ENCODE measurements around the gene SEZ6L. TPM values are rescaled to one million over a fixed set of nuclear protein-coding genes. Genes with fewer than 3 reads are reported as not detected.
"Not testable (repeated sequence)": the region's sequence is repeated elsewhere in the genome, so short reads cannot be mapped to it uniquely, and the experiment has no call there.

The SEZ6L gene
- total RNA-seq, 1 experiment from 2014 or later: not detected

DNA sequence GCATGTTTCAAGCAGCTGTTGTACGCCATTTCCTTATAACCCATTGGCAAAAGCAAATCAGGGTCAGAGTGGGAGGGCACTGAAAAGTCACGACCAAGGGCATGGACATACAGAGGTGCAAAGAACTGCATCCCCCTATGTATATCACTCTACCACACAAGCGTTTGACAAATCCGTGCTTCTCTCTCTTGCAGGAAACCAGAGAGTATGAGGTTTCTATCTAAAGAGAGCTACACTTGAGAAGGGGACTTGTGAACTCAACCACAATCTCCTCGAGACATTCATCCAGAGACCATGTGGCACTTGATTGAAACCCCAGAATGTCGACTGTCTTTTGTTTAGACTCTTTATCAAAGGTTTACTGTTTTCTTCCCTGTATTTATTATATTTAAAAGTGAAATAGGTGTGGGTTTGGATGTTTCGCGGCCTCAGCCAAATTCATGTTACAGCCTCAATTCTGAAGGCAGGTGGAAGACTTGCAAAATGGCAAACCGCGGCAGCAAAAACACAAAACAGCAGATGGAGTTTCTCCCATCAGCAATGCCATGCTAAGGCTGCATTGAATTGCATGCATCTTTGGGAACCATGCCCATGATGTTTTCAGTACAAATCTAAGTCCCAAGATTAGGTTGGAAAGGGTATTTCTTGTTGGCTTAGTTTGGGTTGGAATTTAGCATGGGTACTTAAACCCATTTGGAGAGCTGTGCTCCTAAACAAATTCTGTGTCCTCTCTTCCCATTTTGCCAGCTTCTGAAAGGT lies 211.0 kb downstream of the SEZ6L start:
- DNase-seq (ENCODE audit: low read depth): no peak

DNA sequence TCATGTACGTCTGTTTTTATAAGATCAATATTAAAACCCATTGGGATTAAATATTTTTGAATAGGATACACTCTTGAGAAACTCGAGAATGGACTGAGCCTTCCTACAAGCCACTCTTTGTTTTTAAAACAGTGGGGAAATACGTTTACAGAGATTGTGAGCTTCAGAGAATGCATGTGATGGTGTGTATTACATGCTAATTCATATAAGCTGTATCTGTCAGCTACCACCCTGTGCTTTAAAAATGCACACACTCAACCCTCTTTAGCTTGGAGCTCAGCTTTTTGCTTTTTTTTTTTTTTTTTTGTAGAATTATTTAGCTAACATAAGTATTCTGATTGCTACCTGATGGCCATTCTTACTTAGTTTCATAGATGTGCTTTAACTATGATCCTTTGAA lies 213.5 kb downstream of the SEZ6L start:
- DNase-seq (ENCODE audit: low read depth): no peak

DNA sequence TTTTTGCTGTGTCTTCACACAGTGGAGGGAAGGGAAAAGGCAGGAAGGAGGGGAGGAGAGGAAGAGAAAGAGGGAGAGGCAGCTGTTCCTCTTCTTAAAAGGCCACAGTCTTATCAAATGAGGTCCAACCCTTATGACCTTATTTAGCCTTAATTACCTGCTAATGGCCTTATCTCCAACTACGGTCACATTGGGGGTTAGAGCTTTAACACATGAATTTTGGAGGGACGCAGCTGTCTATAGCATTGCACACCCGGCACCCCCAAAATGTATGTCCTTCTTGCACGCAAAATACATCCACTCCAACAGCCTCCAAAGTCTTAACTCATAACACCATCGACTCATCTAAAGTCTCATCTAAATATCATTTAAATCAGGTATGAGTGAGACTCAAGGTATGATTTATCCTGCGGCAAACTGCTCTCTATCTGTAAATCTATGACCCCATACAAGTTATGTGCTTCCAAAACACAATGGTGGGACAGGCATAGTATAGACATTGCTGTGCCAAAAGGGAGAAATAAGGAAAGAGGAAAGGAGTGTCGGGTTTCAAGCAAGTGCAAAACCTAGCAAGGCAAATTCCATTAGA lies 214.8 kb downstream of the SEZ6L start:
- no peak for DNase-seq (ENCODE audit: low read depth)

DNA sequence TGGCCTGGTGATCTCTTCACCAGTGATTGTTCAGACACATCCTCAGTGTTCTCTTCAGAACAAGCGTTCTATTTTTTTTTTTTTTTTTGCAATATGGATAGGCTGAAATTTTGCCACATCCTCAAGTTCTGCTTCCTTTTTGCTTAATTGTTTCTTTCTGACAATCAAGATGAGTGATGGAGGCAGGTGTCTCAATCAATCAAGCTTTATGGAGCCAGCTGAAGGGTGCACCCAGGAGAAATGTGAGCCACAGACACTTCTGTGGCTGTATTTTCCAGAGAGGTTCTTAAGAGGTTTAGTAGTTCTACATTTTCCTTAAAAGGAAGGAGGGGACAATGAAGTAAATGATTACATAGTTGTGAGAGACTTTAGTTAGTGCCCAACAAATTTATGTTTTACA lies 215.9 kb downstream of the SEZ6L start:
- DNase-seq (ENCODE audit: low read depth): no peak

DNA sequence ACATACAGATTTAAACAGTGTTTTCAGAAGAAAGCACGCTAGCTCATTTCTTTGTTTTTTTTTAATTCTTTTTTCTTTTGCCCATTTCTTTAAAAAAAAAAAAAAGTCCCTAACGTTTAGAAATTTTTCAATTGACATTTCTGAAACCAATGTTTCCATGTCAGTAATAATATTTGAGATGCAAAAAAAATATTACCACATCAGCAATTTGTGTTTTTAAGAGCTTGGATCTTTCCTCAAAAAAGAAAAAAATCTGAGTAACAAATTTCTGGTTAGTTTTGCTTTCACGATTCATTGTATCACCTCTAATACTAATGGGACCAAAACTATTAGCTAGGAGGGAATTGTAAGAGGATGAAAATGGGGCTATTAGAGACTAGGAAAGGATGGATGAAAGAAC lies 219.9 kb downstream of the SEZ6L start:
- DNase-seq (ENCODE audit: low read depth): no peak

DNA sequence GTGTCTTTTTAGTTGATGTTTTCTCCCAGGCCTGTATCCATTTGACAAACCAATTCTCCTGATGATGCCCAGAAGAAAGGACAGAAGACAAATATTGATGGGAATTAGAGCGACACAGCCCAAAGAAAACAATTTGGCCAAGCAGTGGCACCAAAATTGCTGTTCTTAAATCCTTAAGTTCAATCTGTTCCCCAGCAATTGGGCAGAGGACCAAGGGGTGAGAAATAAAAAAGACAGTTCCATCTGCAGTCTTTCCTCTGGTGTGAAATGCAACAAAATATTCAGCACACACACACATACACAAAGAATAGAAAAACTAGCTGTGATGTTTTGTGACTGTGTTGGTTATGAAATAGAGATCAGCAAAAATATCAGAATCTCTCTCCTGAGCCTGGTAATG lies 221.8 kb downstream of the SEZ6L start:
- DNase-seq (ENCODE audit: low read depth): no peak

DNA sequence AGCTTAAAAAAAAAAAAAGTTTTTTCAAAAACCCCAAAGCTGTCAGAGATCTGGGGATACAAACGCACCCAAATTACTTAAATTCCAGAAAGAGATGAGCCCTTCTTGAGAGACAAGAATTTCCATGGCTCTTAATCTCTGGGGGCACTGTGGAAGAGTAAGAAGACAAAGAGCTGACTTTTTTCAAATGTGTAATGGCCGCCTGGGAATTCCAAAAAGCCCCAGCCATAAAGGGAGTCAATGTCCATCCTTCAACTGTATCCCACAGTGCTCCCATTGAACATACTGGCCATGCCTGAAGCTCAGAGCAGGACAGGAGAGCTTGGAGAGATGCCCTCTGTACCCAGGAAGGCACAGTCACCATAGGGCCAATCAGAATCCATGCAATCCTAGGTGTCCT lies 222.4 kb downstream of the SEZ6L start:
- no peak for DNase-seq (ENCODE audit: low read depth)

DNA sequence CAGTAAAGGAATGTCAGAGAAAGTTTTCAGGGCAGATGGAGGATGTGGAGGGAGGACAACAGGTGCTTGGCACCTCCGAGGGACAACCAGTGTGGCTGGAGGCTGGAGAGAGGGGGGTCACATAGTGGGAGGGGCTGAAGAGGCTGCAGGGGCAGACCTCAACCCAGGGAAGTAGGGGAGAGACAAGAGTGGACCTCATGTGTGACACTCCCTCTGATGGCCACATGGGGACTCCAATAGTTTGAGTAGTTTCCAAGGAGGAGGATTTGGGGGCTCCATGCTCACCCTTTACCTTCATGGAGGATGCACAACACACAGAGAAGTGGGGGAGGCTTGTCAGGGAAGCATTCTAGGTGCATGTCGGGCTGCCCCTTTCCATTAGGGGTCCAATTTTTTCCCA lies 224.7 kb downstream of the SEZ6L start:
- no peak for DNase-seq (ENCODE audit: low read depth)

DNA sequence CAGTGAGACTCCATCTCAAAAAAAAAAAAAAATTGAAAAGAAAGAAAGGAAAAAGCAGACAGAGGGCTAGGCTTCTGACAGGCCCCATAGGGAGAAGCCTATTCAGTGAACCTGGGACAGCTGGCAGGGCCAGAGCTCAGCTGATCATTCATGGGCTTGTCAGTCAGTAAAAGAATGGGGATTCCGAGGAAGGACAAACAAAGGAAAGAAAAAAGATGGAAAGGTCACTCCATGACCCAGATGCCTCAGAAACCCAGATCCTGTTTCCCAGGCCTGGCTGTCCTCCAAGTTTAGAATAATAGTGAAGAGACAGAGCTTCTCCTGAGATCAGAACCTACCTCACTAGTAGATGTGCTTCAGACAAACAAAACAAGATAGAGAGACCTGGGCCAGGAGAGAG lies 225.5 kb downstream of the SEZ6L start:
- no peak for DNase-seq (ENCODE audit: low read depth)

DNA sequence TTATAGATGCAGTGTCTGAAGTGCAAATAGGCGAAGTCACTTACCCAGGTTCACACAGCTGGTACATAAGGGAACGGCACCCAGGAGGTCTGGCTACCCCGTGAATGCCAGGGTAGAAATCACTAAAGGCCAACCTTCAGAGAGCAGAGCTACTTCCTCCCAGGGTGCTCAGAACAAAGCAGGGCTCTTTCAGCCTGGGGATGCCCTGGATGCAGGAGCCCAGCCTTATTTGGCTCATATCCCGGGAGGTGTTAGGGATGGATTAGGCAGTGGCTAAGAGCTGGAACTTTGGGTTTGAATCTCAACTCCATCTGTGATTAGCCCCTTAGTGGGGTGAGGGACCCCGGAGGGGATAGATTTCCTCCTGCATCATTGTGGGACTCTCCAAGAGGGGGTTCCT lies 226.7 kb downstream of the SEZ6L start:
- DNase-seq (ENCODE audit: low read depth): no peak

DNA sequence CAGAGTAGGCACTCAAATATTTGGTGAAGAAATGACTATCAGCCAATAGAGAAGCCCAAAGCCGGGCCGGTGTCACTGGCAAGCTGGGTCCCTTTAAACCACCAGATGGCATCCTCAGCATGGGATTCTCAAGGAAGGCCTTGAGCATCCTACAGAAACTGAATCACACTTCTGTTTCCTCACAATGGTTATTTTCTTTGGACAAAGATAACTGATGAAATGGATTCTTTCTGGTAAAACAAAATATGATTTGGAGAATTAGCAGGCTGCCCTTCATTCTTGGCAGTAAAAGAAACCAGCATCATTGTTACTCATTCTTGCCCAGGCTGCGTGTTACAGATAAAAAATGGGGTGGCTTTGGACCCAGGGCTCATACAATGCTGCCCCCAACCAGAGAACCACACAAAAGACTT lies 229.5 kb downstream of the SEZ6L start:
- DNase-seq (ENCODE audit: low read depth): peak; percentile 64

DNA sequence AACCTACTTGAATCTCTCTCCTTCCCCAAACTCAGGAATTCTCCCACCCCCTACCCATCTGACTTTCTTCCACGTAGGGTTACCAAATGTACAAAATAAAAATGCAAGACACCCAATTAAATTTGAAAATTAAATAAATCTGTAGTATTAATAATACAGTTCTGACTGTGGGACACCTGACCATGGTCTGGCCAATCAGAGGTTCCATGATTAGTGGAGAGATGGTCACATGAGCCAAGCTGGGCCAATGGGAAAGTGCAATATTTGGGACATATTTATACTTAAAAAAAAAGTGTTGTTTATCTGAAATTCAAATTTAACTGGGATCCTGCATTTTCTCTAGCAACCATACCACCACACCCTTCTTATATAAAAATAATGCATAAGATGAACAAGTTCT lies 230.0 kb downstream of the SEZ6L start:
- no peak for DNase-seq (ENCODE audit: low read depth)

DNA sequence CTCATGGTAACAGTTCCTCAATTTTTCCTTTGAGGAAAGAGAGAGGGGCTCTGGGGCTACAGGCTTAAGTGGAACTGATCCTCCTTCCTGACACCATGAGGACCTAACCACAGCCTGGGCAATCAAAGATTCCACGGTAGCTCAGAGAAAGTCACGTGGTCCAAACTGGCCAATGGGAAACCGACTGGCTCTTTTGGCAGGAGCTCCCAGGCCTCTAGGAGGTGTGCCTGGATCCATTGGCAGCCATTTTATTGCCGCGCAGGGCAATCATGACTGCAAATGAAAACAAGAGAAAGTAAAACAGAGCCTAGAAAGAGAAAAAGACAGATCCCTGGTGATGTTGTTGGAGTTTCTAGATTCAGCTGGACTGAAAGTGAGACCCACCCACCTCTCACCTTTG lies 232.5 kb downstream of the SEZ6L start:
- peak; percentile 35 for DNase-seq (ENCODE audit: low read depth)

DNA sequence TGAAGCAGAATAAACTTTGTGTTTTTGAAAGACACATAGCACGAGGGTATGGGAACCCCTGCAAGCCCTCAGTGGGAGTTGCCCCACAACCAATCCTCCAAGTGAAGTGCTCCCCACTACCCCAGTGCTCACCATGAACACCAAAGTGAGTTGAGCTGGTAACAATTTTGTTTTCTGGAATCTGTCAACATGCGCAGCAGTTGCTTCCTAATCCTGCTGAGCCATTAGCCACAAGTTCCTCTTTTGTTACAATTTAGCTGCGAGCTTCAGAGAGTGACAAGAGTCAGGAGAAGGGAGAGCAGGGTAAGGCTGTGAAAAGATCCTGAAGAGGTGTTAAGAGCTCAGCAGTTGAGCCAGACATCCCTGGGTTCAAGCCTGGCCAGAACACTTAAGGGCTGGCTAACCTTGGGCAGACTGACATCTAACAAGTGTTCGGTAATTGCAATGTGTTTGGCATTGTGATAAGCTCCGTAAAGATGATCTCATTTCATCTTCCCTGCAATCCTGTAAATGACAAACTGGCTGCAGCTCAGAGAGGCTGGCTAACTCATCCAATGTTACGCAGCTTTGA lies 235.7 kb downstream of the SEZ6L start:
- no peak for DNase-seq (ENCODE audit: low read depth)

DNA sequence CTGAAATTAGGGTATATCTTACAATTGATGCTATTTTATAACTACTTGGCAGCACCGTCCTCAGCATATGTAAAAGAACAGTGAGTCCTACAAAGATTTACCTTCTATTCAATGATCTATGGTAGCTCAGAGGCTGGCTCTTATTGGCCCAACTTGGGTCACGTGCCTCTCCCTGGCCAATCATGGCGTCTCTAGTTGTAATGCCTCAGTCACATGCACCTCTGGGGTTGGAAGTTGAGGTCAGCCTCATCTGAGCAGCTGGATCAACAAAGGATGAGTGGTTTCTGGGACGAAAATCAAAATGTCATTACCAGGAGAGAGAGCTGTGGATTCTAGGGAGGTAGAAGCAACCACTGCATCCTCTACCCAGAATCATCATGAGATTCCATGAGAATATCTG lies 236.9 kb downstream of the SEZ6L start:
- DNase-seq (ENCODE audit: low read depth): peak; percentile 71

DNA sequence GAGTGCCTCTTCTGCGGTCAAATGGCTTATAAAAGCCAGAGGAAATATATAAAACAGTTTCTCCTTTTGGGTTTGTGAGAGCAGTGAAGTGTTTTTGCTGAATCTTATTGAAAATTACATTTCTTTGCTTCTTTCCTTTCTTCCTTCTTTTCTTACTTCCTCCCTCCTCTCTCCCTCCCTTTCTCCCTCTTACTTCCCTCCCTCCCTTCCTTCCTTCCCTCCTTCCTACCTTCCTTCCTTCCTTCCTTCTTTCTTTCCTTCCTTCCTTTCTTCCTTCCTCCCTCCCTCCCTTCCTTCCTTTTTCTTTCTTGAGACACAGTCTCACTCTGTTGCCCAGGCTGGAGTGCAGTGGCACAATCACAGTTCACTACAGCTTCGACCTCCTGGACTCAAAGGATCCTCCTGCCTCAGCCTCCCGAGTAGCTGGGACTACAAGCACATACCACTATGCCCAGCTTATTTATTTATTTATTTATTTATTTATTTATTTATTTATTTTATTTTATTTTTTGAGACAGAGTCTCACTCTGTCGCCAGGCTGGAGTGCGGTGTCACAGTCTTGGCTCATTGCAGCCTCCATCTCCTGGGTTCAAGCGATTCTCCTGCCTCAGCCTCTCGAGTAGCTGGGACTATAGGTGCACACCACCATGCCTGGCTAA lies 239.4 kb downstream of the SEZ6L start:
- DNase-seq (ENCODE audit: low read depth): not testable (repeated sequence)

DNA sequence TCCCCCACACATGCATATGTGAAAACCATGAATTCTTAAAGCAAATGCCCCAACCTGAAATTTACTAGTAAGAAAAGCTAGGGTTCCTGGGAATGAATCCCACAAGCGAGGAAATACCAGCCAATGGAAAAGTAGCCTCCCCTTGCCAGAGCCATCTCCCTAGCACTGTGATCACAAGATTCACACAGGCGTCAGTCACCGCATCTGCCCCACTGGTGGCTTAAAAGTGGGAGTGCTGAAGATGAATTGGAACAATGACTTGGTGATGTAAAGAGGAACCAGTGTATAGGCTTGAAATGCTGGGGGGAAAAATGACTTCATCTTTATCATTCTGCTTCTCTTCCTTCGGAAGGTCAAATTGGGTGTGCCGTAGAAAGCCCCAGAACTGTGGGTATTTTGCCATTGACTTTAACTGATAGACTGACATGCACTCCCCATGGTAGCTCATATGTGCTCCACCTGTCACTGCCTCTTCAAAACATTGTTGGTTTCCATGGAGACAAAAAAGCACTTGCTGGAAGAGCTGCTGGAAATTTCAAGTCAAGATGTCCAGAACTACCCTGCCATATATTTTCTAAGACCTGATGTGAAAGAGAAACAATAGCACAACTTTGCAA lies 240.6 kb downstream of the SEZ6L start:
- peak; percentile 29 for DNase-seq (ENCODE audit: low read depth)

DNA sequence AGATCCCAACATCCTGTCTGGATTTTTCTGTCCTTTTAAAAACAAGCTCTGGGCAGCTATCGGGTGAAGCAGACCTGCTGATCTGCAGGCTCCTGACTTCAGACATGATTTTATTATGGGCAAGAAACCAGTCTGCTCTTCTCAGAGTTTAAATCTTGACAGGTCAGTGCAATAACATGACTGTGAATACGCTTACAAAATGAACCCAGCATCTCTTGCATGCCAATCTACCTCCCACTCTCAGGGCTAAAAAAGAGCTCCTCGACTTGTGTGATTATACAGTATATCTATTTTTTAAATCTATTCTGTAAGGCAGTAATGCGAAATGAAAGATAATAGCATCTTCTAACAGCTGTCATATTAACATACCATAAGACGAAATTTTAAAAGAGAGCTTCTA lies 241.1 kb downstream of the SEZ6L start:
- DNase-seq (ENCODE audit: low read depth): no peak

DNA sequence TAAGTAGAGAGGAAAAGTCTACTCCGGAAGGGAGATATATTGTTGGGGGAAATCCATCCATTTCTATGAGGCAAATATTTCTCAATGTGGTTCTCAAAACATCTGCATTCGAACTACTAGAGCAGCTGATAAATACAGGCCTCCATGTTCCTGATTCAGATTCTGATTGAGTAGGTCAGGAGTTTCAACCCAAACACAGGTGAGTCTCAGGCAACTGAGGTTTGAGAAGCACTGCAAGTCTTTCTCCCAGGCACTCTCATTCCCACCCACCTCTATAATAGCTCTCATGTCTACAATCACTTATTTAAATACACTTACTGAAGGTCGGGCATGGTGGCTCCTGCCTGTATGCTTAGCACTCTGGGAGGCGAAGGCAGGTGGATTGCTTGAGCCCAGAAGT lies 245.1 kb downstream of the SEZ6L start:
- no peak for DNase-seq (ENCODE audit: low read depth)

DNA sequence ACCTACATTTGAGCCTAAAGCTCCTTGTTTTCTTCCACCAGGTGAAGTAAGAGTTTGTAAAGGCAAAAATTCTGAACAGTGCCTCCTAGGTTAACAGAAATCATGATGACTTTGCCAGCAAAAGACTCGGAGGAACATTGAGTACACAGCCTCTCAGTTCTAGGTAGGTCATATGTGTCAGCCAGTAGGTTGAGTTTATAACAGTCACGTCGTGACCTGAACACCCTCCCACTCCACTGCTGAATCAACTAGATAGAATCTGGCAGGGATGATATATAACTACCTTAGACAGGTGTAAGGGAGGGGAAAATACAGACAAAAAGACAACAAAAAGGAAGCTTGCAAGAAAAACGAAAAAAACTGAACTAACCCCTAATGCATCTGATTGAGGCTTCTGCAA lies 247.0 kb downstream of the SEZ6L start:
- DNase-seq (ENCODE audit: low read depth): no peak

DNA sequence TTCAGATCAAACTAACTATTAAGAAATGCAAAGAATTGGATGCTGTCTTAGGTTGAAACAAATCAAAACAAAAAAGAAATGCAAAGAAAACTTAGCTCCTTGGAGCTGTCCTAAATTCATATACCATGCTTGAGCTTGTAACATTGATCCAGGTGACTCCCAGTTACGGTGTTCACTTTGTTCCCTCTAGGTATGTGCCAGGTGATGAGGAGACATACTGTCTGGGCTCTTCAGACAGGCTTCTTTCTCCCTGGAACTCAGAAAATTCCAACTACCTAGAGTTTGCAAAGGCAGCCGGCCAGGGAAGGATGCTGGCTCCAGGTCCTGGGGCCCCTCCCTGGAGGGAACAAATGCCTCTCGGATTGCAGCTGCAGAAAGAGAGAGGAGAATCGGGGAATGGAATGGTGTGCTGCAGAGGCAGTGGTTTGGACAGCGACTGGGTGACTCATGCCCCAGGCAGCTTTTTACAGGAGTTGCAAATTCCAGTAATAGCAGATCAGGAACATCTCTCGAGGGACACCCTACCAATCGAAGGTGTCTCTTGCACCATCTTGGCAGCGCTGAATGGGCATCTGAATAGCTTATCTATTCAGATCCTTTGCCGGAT lies 247.5 kb downstream of the SEZ6L start:
- DNase-seq (ENCODE audit: low read depth): peak; percentile 80

DNA sequence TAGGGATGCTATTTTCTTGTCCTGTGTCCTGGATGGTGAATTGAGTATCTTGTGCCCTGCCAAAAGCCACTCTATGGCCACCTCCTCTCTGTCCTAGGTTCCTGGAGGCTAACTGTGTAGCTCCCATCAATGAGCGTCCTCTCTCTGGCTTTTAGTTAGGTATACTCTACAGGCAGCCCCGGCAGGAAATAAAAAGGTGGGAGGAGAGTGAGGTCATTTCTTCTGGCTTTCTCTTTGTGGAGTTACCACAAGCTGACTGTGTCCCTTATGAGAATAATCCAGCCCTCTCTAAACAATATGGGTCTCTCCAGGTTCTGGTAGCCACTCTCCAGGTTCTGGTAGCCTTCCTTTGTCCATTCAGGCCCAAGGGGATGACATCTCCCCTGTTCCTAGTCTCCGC lies 248.1 kb downstream of the SEZ6L start:
- DNase-seq (ENCODE audit: low read depth): no peak
